ENCODE measurements around the gene ASF1B.
A peak's percentile ranks its signal among the peaks of the same experiment; 100 is the strongest.

GRCh38 chr19:14149509-14149994 is 13.2 kb upstream of the ASF1B start:
- TF ChIP-seq CTCF (IDR thresholded peaks at IDR 0.05): no peak
- TF ChIP-seq POLR2A (IDR thresholded peaks at IDR 0.05): no peak
- peak; percentile 51 for TF ChIP-seq POLR2AphosphoS5 (IDR thresholded peaks at IDR 0.05)

Measured in prostate gland (tissue), 2 donors.